ENCODE measurements around the gene METTL18.

DNA sequence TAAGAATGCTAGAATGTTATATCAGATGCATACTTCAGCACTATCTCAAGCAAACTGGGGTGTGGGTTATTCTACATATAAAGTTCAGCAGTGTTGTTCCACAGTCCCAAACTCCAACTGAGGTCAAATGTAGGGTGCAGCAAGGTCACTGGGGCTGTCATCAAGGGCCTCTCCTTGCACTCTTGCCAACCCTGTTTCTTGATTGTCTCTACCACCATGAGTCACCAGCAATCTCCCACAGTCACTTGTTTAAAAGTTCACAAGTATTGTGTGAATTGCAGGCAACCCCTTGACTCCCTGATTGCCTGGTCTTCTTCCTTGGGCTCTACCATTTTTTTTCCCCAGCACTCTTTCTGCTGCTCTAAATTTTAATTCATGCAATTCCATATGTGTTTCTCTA is 10.6 kb downstream of the METTL18 start:
- TF ChIP-seq, protein P1, sequence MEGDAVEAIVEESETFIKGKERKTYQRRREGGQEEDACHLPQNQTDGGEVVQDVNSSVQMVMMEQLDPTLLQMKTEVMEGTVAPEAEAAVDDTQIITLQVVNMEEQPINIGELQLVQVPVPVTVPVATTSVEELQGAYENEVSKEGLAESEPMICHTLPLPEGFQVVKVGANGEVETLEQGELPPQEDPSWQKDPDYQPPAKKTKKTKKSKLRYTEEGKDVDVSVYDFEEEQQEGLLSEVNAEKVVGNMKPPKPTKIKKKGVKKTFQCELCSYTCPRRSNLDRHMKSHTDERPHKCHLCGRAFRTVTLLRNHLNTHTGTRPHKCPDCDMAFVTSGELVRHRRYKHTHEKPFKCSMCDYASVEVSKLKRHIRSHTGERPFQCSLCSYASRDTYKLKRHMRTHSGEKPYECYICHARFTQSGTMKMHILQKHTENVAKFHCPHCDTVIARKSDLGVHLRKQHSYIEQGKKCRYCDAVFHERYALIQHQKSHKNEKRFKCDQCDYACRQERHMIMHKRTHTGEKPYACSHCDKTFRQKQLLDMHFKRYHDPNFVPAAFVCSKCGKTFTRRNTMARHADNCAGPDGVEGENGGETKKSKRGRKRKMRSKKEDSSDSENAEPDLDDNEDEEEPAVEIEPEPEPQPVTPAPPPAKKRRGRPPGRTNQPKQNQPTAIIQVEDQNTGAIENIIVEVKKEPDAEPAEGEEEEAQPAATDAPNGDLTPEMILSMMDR (IDR thresholded peaks at IDR 0.05) = no peak
- TF ChIP-seq POLR2A (IDR thresholded peaks at IDR 0.05) = no peak

All from right lobe of liver (tissue), 4 donors.